ENCODE data around the gene IL27RA.

DNA sequence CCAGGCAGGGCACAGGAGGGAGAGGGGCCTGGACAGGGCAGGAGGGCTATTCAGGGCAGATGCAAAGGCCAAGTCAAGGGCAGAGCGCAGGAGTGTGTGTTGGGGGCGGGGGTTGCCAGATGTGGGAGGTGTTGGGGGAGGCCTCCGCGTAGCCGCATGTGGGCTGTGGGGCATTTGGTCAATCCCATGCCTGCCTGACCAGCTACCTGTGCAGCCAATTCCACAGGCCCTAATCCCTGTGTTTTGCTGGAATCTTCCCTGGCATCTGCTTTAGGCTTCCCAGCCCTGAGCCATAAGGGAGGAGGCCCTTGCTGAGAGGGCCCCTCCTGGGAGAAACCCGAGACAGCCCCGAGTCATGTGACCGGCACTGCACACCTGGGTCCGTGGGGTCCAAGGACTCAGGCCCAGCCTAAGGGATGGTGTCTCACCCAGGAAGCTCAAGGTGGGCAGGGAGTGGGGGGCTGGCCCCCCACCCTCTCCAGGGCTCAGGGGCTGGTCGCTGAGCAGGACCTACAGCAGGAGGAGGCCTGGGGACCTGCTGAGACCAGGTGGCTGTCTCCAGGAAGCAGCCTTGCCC lies 45.7 kb upstream of the IL27RA start:
- TF ChIP-seq NFRKB (IDR thresholded peaks at IDR 0.05) = no peak
- no peak for TF ChIP-seq SP1 (IDR thresholded peaks at IDR 0.05)
- TF ChIP-seq FOXM1 (IDR thresholded peaks at IDR 0.05; ENCODE audit: borderline replicate concordance) = no peak
